NCI-H2107 treated with DMSO at 0.1 percent for 48 hours (cell line): ENCODE measurements around the gene TPSB2.
A peak's percentile ranks its signal among the peaks of the same experiment; 100 is the strongest.
"Not testable (repeated sequence)": the region's sequence is repeated elsewhere in the genome, so short reads cannot be mapped to it uniquely, and the experiment has no call there.

Experiments
- DNase-seq: peaks from one replicate; lab custom pipeline; 2025; ENCODE audit not compliant: unreplicated experiment; lab: John Stamatoyannopoulos, UW

The TPSB2 gene

GRCh38 chr16:1261131-1261892 lies 31.3 kb upstream of the TPSB2 start:
- peak; percentile 49 for DNase-seq

GRCh38 chr16:1260101-1260680 lies 30.2 kb upstream of the TPSB2 start:
- DNase-seq: no peak

DNA sequence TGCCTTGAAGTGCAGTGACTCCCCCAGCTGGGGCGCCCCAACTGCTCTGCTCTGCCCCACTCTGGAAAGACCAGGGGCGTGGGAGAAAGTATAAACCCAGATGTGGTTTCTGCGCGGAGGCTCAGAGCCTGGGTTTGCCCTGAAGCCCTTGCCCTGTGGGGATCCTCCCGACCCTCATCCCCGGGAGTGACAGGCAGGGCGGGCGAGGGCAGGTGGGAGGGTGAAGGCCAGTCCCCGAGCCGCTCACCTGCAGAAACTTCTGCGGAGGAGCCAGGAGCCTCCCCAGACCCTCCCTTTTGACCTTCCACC lies 29.7 kb upstream of the TPSB2 start:
- DNase-seq: no peak

DNA sequence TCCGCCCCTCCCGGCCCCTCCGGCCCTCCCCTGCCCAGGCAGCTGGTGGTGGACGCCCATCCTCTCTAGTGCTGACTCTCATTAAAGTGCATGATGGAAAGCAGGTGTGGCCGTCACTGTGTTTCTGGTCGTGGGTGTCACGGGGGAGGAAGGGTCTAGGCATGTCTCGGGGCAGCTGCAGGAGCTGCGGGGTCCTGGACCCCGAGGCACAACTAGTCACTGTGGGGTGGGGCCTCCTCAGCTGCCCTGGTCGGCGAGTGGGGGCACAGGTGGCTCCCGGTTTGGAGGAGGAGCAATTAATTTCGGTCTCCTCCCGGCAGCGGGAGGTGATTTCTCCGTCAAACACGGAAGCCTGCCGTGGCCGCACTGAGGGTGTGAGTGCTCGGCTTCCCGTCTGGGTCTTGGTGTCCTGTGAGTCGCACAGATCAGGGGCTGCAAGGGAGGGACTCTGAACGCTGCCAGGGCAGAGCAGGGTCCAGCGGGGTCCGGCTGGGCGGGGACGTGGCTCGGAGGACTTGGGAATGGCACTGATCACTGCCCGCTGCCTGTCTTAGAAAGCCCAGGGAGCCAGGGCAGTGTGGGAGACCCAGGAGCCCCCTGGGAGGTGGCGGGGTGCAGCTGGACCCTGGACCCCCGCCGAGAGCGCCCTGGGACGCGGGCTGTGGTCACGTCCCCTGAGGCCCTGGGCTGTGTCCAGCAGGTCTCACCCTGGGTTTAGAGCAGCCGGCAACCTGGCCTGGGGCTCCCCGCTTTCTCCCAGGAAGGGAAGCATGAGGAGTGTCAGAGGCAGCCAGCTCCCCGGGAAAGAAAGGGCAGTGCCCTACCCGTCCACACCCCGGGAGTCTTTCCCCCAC lies 29.1 kb upstream of the TPSB2 start:
- DNase-seq: peak; percentile 20

DNA sequence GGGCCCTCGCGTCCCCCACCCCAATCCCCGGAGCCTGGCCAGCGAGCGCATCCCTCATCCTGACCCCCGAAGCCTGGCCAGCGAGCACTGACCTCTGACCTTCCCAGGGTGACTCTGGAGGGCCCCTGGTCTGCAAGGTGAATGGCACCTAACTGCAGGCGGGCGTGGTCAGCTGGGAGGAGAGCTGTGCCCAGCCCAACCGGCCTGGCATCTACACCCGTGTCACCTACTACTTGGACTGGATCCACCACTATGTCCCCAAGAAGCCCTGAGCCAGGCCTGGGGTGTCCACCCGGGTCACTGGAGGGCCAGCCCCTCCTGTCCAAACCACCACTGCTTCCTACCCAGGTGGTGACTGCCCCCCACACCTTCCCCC lies 28.2 kb upstream of the TPSB2 start:
- no peak for DNase-seq

GRCh38 chr16:1257561-1258224 lies 27.7 kb upstream of the TPSB2 start:
- DNase-seq: no peak

DNA sequence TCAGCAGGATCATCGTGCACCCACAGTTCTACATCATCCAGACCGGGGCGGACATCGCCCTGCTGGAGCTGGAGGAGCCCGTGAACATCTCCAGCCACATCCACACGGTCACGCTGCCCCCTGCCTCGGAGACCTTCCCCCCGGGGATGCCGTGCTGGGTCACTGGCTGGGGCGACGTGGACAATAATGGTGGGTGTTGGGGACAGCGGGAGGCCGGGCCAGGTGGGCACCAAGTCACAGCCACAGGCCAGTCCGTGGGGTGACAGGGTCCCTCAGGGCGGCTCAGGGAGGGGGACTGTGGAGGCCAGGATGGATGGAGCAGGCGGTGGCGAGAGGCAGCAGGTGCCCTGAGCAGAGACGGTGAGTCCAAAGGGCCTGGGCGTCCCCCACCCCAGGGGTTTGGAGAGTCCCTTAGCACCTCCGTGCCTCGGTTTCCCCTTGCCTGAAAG lies 26.9 kb upstream of the TPSB2 start:
- DNase-seq: no peak

DNA sequence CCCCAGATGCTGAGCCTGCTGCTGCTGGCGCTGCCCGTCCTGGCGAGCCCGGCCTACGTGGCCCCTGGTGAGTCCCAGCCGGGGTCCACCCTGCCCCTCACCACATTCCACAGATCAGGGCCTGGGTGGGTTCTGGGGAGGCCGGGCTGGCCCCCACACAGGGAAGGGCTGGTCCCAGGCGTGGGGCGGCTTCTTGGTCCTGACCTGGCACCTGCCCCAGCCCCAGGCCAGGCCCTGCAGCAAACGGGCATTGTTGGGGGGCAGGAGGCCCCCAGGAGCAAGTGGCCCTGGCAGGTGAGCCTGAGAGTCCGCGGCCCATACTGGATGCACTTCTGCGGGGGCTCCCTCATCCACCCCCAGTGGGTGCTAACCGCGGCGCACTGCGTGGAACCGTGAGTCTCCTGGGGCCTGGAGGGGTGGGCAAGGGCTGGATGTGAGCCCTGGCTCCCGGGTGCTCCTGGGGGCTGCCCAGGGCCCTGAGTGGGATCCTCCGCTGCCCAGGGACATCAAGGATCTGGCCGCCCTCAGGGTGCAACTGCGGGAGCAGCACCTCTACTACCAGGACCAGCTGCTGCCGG lies 26.4 kb upstream of the TPSB2 start:
- DNase-seq: not testable (repeated sequence)

GRCh38 chr16:1255276-1256122 lies 25.5 kb upstream of the TPSB2 start, which contains the start of gene TPSD1:
TSS of gene TPSD1 (plus strand) at chr16:1256069. CDS start at chr16:1256281, 212 bp downstream.
- not testable (repeated sequence) for DNase-seq

GRCh38 chr16:1254821-1255220 lies 24.8 kb upstream of the TPSB2 start:
- DNase-seq: not testable (repeated sequence)

DNA sequence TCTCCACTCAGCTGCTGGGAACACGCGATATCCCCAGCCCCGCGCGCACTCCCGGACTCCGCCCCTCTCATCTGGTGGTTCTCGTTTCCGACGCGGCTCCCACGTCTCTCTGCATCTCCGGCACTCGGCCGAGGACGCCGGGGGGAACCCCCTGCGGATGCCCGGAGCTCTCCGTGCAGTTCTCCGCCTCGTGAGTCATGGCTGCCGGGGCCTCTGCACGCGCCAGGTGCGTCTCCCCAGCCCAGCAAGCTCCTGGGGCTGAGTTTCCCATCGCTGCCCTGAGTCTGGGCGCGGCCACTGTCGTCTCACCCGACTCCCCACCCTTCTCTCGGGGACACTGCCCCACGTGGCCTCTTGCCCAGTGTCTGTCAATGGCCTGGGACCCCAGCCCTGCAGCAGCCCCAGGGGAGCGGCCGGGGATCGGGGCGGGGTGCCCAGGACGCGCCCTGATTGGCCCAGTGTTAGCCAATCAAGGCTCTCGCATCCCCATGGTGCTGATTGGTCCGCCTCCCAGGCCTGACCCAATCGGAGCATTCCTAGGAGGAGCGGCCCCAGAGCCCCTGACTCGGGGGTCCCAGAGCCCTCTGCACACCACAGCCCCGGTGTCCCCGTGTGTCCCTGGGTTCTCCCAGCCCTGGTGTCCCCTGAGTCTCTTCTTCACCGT lies 23.8 kb upstream of the TPSB2 start:
- not testable (repeated sequence) for DNase-seq

DNA sequence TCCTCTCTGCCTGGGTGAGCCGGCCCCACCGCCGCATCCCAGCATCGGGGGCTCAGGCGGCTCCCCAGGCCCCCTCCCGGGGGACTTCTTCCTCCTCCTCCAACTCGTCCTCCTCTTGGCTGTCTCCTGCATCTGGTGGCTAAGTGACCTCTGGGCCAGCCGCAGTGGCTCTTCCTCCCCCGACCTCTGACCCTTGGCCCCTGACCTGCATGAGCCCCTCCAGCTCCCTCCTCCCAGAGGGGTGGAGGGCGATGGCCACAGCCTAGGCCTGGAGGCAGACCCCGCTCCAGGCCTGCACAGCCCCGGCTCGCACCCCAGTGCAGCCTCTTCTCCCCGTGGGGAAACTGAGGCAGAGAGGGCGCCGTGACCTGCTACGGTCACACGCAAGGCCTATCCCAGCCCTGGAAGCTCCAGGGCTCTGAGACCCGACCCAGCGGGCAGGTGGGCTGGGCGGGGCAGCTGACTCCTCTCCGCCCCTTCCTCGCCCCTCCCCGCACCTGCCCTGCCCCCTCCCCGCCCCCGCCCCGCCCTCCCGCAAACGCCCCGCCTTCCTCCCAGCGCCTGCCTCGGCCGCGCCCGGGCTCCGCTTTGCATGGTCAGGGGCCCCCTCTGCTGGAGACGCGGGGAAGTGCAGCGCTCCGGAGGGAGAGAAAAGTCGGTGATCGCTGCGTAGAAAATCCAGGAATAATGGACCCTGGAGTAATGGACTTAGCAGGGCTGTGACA lies 19.2 kb upstream of the TPSB2 start:
- not testable (repeated sequence) for DNase-seq

DNA sequence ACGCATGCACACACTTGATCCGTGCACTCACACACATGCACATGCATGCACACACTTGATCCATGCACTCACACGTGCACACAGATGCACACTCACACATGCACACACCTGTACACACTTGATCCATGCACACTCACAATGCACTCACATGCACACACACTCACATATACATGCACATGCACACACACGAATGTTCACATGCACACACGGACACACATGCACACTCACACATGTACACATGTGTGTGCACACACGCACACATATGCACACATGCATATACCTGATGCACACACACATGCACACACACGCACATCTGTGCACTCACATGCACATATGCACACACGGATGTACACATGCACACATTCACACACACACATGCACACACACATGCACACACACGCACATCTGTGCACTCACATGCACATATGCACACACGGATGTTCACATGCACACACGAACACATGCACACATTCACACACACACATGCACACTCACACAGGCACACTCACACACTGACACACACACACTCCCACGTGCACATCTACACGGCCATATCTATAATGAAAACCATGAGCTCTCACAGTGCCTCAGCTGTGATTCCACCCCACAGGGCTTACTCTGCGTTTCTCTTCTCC lies 18.0 kb upstream of the TPSB2 start:
- not testable (repeated sequence) for DNase-seq

- no peak for DNase-seq
Measured at GRCh38 chr16:1245452-1246020, 15.6 kb upstream of the TPSB2 start.

GRCh38 chr16:1244881-1245280 lies 14.9 kb upstream of the TPSB2 start:
- no peak for DNase-seq

- DNase-seq: not testable (repeated sequence)
Measured at GRCh38 chr16:1243907-1244850, 14.2 kb upstream of the TPSB2 start.

GRCh38 chr16:1243363-1243762 lies 13.4 kb upstream of the TPSB2 start:
- DNase-seq: not testable (repeated sequence)
